GM08714 (cell line): ENCODE results near the gene DAB2.

ENCODE experiments used
- H3K4me3 ChIP-seq: fragments of 200-500 bp; sonication (Bioruptor generic); 2 replicates; pipeline ENCODE4 v1.5.1; 2014; ENCODE audit warnings: mild to moderate bottlenecking, low read length, inconsistent platforms
- ZNF274 ChIP-seq: IDR thresholded peaks from 2 replicates; pipeline ENCODE4 v1.6.1; 2012; ENCODE audit warnings: mild to moderate bottlenecking, low read depth, low read length

The DAB2 gene

DNA sequence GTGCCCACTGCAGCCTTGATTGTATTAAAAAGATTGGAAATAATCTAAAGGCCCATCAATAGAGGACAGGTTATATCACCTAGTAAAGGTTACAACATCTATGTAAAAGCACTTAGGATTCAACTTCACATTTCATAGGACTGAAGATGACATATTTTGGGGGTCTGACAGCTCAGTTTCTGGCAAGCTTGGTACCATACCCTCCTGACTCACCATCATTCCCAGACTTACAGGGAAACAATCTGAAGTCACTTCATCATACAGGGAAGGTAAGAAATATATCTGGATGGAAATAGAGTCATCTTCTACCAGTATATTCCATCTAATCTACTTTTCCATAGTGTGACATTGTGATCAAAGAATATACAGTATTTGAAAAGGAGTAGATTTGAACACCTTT lies 28.8 kb upstream of the DAB2 start:
- no peak overlapping the region for H3K4me3 ChIP-seq
- no peak for TF ChIP-seq ZNF274

DNA sequence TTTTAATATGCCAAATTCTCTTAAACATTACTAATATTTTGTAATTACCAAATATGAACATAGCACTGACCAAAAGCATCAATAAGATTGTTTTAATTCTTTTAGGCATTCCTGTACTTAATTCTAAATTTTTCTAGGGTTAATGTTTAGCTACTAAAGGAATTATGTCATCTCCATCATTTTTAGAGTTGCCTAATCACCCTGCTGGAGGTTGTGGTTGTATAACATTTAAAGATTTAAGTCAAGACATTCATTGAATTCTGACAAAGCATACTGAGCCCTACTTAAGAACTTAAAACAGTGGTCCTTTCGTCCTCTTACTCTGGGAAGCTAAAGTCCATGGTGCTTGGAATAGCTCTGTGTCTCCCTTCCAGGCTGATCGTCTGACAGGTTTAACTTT lies 28.1 kb upstream of the DAB2 start:
- TF ChIP-seq ZNF274, result no peak
- no peak overlapping the region for H3K4me3 ChIP-seq

- no peak overlapping the region for H3K4me3 ChIP-seq
- TF ChIP-seq ZNF274, result no peak
Measured at GRCh38 chr5:39451276-39451941, 26.6 kb upstream of the DAB2 start.

GRCh38 chr5:39450487-39450886 lies 25.7 kb upstream of the DAB2 start:
- no peak overlapping the region for H3K4me3 ChIP-seq

GRCh38 chr5:39449591-39449990 lies 24.8 kb upstream of the DAB2 start:
- no peak overlapping the region for H3K4me3 ChIP-seq
- TF ChIP-seq ZNF274, result no peak

More at GRCh38 chr5:39450487-39450886, 25.7 kb upstream of the DAB2 start:
- TF ChIP-seq ZNF274, result no peak

DNA sequence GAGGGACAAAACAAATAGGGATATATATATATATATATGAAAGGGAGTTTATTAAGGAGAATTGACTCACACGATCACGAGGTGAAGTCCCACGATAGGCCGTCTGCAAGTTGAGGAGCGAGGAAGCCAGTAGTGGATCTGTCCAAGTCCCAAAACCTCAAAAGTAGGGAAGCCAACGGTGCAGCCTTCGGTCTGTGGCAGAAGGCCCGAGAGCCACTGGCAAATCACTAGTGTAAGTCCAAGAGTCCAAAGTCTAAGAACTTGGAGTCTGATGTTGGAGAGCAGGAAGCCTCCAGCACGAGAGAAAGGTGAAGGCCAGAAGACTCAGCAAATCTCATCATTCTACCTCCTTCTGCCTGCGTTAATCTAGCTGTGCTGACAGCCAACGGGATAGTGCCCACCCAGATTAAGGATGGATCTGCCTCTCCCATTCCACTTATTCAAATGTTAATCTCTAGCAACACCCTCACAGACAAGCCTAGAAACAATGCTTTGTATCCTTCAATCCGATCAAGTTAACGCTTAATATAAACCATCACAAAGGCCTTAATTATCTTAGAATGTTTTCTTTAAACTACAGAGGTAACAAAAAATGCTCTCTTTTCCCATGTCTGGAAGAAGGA lies 23.8 kb upstream of the DAB2 start:
- TF ChIP-seq ZNF274, result no peak

GRCh38 chr5:39447968-39448367 lies 23.2 kb upstream of the DAB2 start:
- H3K4me3 ChIP-seq, result no peak overlapping the region
- no peak for TF ChIP-seq ZNF274

More for the DNA sequence above, 23.8 kb upstream of the DAB2 start:
- H3K4me3 ChIP-seq, result no peak overlapping the region

DNA sequence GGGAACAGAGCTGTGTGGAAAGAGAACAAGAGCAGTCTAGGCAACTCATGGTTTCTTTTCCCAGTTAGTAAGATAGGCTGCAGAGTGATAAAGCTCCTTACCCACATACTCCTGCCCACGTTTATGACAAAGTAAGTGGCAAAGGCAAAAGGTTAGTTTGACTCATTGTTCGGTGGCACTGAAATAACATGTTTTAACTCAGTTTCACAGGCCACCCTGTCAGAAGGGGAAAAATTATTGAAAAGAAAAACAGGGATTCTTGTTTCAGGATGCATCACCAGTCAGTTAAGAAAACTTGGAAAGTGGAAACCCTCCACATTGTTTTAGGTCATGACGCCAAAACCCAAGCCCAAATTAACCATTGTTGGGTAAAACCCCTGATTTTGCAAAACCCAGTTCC lies 22.3 kb upstream of the DAB2 start:
- no peak for TF ChIP-seq ZNF274
- no peak overlapping the region for H3K4me3 ChIP-seq

DNA sequence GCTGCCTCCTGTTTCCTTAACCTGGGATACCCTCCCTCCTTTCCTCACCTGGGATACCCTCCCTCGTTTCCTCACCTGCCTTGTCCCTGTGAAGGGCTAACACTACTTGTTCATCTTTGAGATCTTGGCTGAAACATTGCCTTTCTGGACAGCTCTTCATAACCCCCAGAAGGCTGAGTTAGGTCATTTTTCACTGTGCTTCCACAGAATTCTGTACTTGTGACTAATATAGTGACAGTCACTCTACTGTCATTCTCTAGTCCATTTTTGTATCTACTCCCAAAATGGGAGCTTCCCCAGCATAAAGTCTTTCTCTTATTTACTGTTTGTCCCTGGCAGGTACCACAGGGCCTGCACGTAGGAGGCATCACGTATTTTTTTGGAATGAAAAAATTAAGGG lies 21.5 kb upstream of the DAB2 start:
- H3K4me3 ChIP-seq, result no peak overlapping the region
- no peak for TF ChIP-seq ZNF274

GRCh38 chr5:39443911-39444310 lies 19.1 kb upstream of the DAB2 start:
- TF ChIP-seq ZNF274, result no peak
- no peak overlapping the region for H3K4me3 ChIP-seq

DNA sequence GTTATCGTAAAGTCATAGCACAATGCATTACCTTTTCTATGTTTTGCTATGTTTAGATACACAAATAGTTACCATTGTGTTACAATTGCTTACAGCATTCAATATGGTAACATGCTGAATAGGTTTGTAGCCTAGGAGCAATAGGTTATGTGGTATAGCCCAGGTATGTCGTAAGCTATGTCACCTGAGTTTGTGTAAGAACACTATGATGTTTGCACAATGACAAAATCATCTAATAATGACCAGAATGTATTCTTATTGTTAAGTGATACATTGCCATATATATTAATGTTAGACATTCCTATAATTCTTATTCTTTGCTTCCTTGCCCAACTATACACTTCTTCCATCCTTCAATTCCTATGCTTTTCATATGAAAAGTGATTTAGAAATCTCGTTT lies 18.2 kb upstream of the DAB2 start:
- TF ChIP-seq ZNF274, result no peak
- H3K4me3 ChIP-seq, result no peak overlapping the region

GRCh38 chr5:39441838-39442237 lies 17.1 kb upstream of the DAB2 start:
- TF ChIP-seq ZNF274, result no peak
- H3K4me3 ChIP-seq, result no peak overlapping the region

DNA sequence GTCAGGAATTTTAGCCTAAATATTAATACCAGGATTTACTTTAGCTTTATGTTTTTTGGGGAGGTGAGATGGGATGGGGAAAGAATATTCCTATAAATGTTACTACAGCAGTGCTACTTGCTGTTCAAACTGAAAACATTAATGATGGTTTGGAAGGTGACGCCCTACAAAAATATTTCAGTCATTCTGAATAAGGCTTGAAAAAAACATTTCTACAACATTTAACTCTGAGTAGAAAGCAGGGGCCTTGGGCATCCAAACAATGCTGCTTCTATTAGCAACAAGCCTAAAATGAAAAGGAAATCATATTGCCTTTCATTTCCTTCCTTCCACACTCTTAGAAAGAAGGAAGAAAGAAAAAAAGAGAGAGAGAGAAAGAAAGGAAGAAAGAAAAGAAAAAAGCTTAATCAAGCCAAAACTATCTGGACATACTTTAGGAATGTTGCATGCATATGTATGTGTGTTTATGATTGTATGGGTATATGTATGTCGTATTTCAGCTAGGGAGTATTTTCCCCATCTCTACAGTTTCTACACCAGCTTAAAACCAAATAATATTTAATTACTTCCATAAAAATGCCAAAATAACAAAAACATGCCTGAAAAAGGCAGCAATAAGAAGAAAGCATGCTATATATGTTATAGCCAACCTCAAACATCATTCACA lies 16.3 kb upstream of the DAB2 start:
- H3K4me3 ChIP-seq, result no peak overlapping the region
- TF ChIP-seq ZNF274, result no peak

DNA sequence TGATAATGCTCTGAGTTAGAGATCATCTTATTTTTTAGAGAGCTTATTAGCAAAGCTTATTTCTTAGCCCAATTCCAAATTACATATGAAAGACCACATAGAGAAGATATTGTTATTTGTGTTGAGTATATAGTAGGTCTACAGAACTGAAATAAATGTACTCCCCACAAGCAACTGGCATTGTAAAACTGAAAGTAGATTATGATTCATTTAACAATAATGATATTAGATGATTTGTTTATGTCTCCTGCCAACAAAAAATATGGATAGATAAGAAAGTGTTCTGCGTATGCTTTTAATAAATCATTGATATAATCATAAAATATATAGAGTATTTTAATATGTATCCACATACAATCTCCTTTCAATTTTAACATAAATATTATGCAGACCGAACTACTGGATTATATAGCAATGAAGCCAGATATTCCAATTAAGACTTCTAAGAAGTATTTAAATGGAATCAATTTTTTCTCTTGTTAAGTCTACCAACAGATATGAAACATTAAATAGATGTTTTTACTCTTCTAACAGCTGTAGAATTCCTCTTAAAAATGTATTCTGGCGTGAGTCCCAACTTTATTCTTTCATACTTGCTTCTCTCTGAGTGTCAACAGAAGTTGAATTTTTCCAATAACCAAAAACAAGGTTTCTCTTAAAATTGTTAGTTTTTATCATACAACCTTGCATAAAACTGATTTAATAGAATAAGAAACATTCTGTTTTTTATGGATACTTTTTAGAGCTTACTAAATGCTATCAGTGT lies 15.6 kb upstream of the DAB2 start:
- TF ChIP-seq ZNF274, result no peak
- no peak overlapping the region for H3K4me3 ChIP-seq

DNA sequence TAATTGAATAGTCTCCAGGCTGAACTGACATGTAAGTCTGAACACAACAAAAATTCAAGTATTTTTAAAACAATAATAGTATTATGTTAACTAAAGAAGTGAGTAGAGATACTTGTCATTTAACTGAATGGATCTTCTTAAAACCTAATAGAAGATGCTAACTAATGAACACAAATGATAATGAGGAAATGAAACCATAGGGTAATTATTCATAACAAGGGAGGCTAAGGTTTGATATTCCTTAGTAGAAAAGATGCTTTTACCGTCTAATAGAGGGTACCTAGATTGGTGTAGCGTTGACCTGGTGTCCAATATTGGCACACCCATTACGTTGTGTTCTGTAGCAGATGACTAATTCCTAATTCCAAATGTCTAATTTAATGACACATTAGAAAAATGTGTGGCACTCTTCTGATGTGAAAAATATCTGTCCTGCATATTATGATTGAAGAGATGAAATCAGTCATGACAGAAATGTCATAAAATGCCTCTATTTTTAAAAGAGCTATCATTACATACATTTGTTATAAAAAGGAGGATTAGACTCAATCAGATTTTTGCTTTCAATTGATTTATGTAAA lies 14.9 kb upstream of the DAB2 start:
- TF ChIP-seq ZNF274, result no peak
- no peak overlapping the region for H3K4me3 ChIP-seq
